Ecto neural progenitor cell (in vitro differentiated cells): ENCODE measurements around the gene IL12B.
"Not testable (repeated sequence)": the region's sequence is repeated elsewhere in the genome, so short reads cannot be mapped to it uniquely, and the experiment has no call there.

Experiments used
- DNase-seq: peaks from one replicate; pipeline ENCODE4 v3.0.0-alpha.2; 2018; ENCODE audit warnings: low spot score

The IL12B gene

GRCh38 chr5:159290741-159291140 lies 39.5 kb downstream of the IL12B start:
- DNase-seq = no peak

- no peak for DNase-seq
Observed at GRCh38 chr5:159286420-159287035, 43.8 kb downstream of the IL12B start.

DNA sequence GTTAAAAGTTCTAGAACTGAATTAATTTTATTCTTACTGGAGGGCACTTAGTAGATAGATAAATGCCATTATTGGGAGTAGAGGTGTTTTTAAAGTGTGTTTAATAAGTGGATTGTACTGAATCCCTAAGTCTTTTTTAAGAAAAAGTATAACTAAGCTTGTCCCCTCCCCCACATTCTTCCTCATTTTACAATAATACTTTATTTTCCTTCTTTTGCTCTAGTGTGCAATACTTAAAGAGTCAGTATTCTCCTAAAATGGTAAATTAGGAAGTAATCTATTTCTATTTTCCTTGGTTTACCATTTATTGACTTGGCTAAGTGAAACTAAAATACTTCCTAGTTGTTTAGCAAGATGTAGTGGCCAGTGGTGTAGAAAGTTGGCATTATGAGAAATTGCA lies 55.6 kb downstream of the IL12B start:
- no peak for DNase-seq

DNA sequence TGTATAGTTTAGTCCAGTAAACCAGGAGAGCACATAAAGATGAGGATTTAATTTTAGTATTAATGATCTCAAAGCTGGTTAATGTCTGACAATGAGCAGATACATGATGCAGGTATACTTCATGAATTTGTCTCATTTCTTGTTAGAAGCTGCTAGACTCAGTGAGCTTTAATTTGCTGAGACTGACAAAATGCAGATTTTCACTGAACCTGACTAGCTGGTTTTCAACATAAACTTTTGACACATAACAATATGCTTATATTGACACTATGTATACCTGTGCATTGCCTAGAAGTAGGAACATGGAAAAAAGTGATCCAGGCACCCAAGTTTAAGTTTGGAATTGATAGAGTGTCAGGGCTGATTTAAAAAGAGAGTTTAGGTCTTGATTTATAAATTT lies 56.4 kb downstream of the IL12B start:
- DNase-seq = no peak

- DNase-seq = no peak
Observed at GRCh38 chr5:159269723-159270122, 60.6 kb downstream of the IL12B start.

- not testable (repeated sequence) for DNase-seq
Observed at GRCh38 chr5:159266764-159267163, 63.5 kb downstream of the IL12B start.
